DND-41 (cell line): ENCODE measurements around the gene SWI5.
A peak's percentile ranks its signal among the peaks of the same experiment; 100 is the strongest.

Experiments
- EZH2 ChIP-seq: IDR thresholded peaks from 3 replicates; pipeline ENCODE4 v1.6.1; 2012; ENCODE audit warnings: borderline replicate concordance, low read depth, mild to moderate bottlenecking, moderate library complexity, low read length, inconsistent platforms; ENCODE audit not compliant: severe bottlenecking
- TF ChIP-seq, protein P1 (sequence below): IDR thresholded peaks from 2 replicates; pipeline ENCODE4 v1.5.1; 2012; ENCODE audit warnings: borderline replicate concordance, low read length, moderate library complexity, mild to moderate bottlenecking; ENCODE audit not compliant: poor library complexity, severe bottlenecking; ENCODE audit errors: extremely low read depth

DNA sequence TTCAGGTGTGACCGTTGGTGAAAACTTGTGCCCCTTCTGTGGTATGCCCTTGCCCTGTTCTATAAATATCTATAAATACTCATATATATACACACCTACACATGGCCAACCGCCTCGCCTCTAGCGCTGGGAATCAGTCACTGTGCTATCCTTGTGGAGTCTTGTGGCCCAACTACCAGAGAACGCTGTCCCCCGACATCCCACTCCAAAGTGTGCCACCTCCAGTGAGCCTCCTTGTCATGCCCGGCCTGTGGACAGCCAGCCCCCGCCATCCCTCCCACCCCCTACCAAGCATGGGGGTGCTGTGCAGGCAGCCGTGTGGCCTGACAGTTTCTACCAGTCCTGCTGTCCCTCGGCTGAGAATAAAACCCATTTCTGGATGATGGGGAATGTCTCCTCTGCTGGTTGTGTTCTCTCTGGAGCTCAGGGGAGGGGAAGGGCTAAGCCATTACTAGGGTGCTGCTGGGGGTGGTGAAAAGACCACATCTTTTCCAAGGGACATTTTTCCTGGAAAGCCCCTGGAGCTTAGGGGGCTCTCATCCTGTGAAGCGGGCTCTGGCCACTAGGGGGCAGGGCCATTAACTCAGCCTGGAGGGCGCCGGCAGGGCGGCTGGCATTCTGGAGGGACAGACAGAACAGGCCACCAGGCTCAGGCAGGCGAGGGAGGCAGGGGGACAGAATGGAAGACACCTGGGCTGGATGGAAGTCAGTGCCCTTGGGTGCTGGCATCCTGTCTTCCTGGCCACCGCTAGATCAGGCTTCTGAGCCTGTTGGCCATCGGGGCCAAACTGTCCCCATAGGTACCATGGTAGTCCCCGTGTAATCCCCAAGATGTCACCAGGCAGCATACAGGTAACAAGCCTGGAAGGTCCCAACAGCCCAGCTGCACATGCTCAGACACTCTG lies 21.0 kb upstream of the SWI5 start:
- TF ChIP-seq, protein P1, sequence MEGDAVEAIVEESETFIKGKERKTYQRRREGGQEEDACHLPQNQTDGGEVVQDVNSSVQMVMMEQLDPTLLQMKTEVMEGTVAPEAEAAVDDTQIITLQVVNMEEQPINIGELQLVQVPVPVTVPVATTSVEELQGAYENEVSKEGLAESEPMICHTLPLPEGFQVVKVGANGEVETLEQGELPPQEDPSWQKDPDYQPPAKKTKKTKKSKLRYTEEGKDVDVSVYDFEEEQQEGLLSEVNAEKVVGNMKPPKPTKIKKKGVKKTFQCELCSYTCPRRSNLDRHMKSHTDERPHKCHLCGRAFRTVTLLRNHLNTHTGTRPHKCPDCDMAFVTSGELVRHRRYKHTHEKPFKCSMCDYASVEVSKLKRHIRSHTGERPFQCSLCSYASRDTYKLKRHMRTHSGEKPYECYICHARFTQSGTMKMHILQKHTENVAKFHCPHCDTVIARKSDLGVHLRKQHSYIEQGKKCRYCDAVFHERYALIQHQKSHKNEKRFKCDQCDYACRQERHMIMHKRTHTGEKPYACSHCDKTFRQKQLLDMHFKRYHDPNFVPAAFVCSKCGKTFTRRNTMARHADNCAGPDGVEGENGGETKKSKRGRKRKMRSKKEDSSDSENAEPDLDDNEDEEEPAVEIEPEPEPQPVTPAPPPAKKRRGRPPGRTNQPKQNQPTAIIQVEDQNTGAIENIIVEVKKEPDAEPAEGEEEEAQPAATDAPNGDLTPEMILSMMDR: peak; percentile 82
- TF ChIP-seq EZH2: no peak
